Bladder microvascular endothelial cell (primary cell): ENCODE data around the gene TAC4. TPM values are rescaled to one million over a fixed set of nuclear protein-coding genes. Genes with fewer than 3 reads are reported as not detected.

Source experiments
- total RNA-seq: library from RNA; depleted of rRNA; stranded (reverse); fragments of >200 nt; gene quantifications from 2 replicates; pipeline ENCODE4 v1.2.3, GENCODE V29; 2014

The TAC4 gene, protein sequence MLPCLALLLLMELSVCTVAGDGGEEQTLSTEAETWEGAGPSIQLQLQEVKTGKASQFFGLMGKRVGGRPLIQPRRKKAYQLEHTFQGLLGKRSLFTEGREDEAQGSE
- total RNA-seq: not detected in 2 replicates

DNA sequence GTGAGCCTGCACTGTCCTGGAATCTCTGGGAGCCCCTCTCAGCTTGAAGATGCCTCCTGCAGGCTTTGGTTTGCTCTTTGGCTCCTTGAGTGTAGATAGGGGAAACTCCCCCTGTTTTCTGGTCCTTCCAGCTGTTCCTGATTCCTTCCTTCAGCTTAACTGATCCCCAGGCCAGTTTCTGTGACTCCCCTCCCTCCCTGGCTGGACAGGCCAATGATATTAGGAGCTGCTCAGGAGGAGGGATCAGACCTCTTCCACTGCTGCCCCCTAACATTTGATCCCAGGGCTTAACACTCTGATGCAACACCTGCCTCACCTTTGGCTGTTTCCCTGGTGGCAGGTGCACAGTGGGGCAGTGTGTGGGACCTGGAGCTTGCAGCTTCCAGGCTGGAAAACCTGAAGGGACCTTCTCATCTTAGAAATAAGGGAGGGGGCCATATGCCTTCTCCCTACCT, at the start of gene TAC4:
Gene TAC4 (minus strand): TSS at position 51 of the 455 bp plus-strand sequence. CDS start 52 bp downstream, outside the sequence.

DNA sequence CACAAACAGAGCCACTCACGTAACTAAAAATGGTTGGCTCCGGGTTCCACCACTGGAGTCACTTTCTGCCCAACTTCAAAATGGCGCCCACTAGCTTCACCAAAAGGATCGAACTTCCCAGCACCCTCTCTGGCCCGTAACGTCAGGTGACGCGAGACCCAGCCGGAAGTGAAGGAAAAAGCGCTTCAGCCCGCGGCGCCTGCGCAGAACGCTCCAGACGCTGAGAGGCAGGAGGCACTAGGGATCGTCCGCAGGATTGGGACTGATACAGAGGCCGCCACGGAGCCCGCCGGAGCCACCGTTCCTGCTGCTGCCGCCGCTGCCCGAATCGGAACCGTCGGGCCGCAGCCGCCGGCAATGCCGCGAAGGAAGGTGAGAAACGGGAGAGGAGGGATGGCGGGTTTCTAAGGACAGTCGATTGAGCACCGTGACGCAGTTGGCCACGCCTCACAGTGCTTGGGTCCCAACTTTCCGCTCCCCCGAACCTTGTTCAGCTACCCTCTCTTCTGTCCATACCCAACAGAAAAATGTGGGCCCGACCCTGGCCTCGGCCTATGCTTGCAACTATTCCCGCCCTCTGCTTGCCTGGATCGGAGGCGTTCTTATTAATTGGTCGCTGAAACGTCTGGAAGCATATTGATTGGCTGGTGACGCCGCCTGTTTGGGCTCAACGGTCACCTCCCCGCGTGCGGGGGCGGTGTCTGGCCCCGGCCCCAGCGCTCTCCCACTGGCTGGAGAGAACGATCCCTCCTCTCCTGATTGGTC, 59.2 kb downstream of the TAC4 start, which contains the start of gene KAT7:
Gene KAT7 (plus strand): TSS at position 204 of the 765 bp plus-strand sequence. CDS start 154 bp downstream, at position 358.

Other genes with a start within 250 kb of the TAC4 start
- 119 and 145 TPM in 2 replicates for gene SPOP, start 170.0 kb downstream of the TAC4 start, total RNA-seq
- 52.3 and 64.8 TPM in 2 replicates for gene SLC35B1, start 140.1 kb downstream of the TAC4 start, total RNA-seq
- 7.0 and 9.1 TPM in 2 replicates for gene FAM117A, start 83.9 kb downstream of the TAC4 start, total RNA-seq
- gene KAT7, start 59.4 kb downstream of the TAC4 start, total RNA-seq: 40.5 and 42.4 TPM in 2 replicates
- not detected in 2 replicates for gene DLX4, start 121.1 kb upstream of the TAC4 start, total RNA-seq
- gene DLX3, start 147.2 kb upstream of the TAC4 start, total RNA-seq: not detected in 2 replicates
- gene ITGA3, start 208.0 kb upstream of the TAC4 start, total RNA-seq: 66.2 and 285 TPM in 2 replicates
- 11.0 and 15.2 TPM in 2 replicates for gene PDK2, start 247.3 kb upstream of the TAC4 start, total RNA-seq